H9 (cell line): ENCODE measurements around the gene PTPA. TPM values are rescaled to one million over a fixed set of nuclear protein-coding genes. Genes with fewer than 3 reads are reported as not detected.

Experiments used
- DNase-seq: peaks from one replicate; pipeline ENCODE4 v3.0.0-alpha.2; 2017
- H2AFZ ChIP-seq: one replicate; pipeline ENCODE4 v1.6.1; 2013; ENCODE audit warnings: mild to moderate bottlenecking, low read length, control low read depth, moderate library complexity
- H2AK5ac ChIP-seq: 2 replicates; pipeline ENCODE4 v1.6.1; 2013; ENCODE audit warnings: low read length, control low read depth, mixed read lengths; ENCODE audit not compliant: insufficient read length
- H2BK120ac ChIP-seq: one replicate; pipeline ENCODE4 v1.6.1; 2013; ENCODE audit warnings: low read depth, mild to moderate bottlenecking, low read length, control low read depth, inconsistent platforms; ENCODE audit not compliant: poor library complexity, severe bottlenecking
- H2BK12ac ChIP-seq: 2 replicates; pipeline ENCODE4 v1.6.1; 2013; ENCODE audit warnings: low read length, control low read depth, mixed read lengths, low read depth; ENCODE audit not compliant: insufficient read length
- H2BK15ac ChIP-seq: 2 replicates; pipeline ENCODE4 v1.6.1; 2013; ENCODE audit warnings: low read depth, low read length, control low read depth
- H2BK20ac ChIP-seq: one replicate; pipeline ENCODE4 v1.6.1; 2013; ENCODE audit warnings: low read depth, mild to moderate bottlenecking, low read length, control low read depth, inconsistent platforms; ENCODE audit not compliant: poor library complexity, severe bottlenecking
- H2BK5ac ChIP-seq: 2 replicates; pipeline ENCODE4 v1.6.1; 2013; ENCODE audit warnings: low read length, control low read depth, mixed read lengths; ENCODE audit not compliant: insufficient read length
- H3K14ac ChIP-seq: 2 replicates; pipeline ENCODE4 v1.6.1; 2013; ENCODE audit warnings: low read length, control low read depth; ENCODE audit not compliant: insufficient read depth
- H3K18ac ChIP-seq: 2 replicates; pipeline ENCODE4 v1.6.1; 2013; ENCODE audit warnings: low read depth, mild to moderate bottlenecking, mixed read lengths, low read length, control low read depth; ENCODE audit not compliant: insufficient read length
- H3K23ac ChIP-seq: 2 replicates; pipeline ENCODE4 v1.6.1; 2013; ENCODE audit warnings: low read length, control low read depth, mixed read lengths, low read depth; ENCODE audit not compliant: insufficient read length
- H3K23me2 ChIP-seq: 2 replicates; pipeline ENCODE4 v1.6.1; 2013; ENCODE audit warnings: low read depth, mild to moderate bottlenecking, mixed read lengths, low read length, control low read depth; ENCODE audit not compliant: insufficient read length, poor library complexity, severe bottlenecking
- H3K27ac ChIP-seq: 2 replicates; pipeline ENCODE4 v1.5.1; 2013; ENCODE audit warnings: low read length, control low read depth, mixed read lengths, low read depth; ENCODE audit not compliant: insufficient read length
- H3K27me3 ChIP-seq: 2 replicates; pipeline ENCODE4 v1.6.1; 2013; ENCODE audit warnings: low read length, control low read depth, inconsistent platforms; ENCODE audit not compliant: insufficient read depth
- H3K4ac ChIP-seq: 2 replicates; pipeline ENCODE4 v1.6.1; 2013; ENCODE audit warnings: low read depth, mild to moderate bottlenecking, control low read depth, inconsistent platforms, low read length, moderate library complexity
- H3K4me1 ChIP-seq: 2 replicates; pipeline ENCODE4 v1.6.1; 2013; ENCODE audit warnings: low read length, control low read depth, inconsistent platforms; ENCODE audit not compliant: insufficient read depth
- H3K4me2 ChIP-seq: 2 replicates; pipeline ENCODE4 v1.6.1; 2013; ENCODE audit warnings: low read length, control low read depth, mixed read lengths; ENCODE audit not compliant: insufficient read length, insufficient read depth
- H3K56ac ChIP-seq: 2 replicates; pipeline ENCODE4 v1.6.1; 2013; ENCODE audit warnings: low read depth, mild to moderate bottlenecking, mixed read lengths, low read length, control low read depth; ENCODE audit not compliant: insufficient read length
- H3K79me1 ChIP-seq: 2 replicates; pipeline ENCODE4 v1.6.1; 2013; ENCODE audit warnings: low read depth, mild to moderate bottlenecking, moderate library complexity, low read length, control low read depth, inconsistent platforms; ENCODE audit not compliant: insufficient read depth, poor library complexity, severe bottlenecking
- H3K79me2 ChIP-seq: 2 replicates; pipeline ENCODE4 v1.6.1; 2013; ENCODE audit warnings: low read length, control low read depth, inconsistent platforms; ENCODE audit not compliant: insufficient read depth
- H3K9ac ChIP-seq: 2 replicates; pipeline ENCODE4 v1.6.1; 2013; ENCODE audit warnings: low read length, control low read depth, mixed read lengths; ENCODE audit not compliant: insufficient read length; ENCODE audit errors: extremely low read depth
- H3K9me3 ChIP-seq: one replicate; pipeline ENCODE4 v1.6.1; 2013; ENCODE audit warnings: low read depth, low read length, inconsistent platforms; ENCODE audit not compliant: control insufficient read depth
- H3T11ph ChIP-seq: one replicate; pipeline ENCODE4 v1.6.1; 2013; ENCODE audit warnings: mild to moderate bottlenecking, low read length, control low read depth, inconsistent platforms
- H4K20me1 ChIP-seq: one replicate; pipeline ENCODE4 v1.6.1; 2013; ENCODE audit not compliant: control insufficient read depth, insufficient read length, insufficient read depth
- H4K5ac ChIP-seq: 2 replicates; pipeline ENCODE4 v1.6.1; 2013; ENCODE audit warnings: low read depth, mild to moderate bottlenecking, mixed read lengths, low read length, control low read depth; ENCODE audit not compliant: insufficient read length
- H4K8ac ChIP-seq: replicated peaks from 2 replicates; pipeline ENCODE4 v1.6.1; 2013; ENCODE audit warnings: low read length, control low read depth, mixed read lengths, low read depth; ENCODE audit not compliant: insufficient read length
- H4K91ac ChIP-seq: 2 replicates; pipeline ENCODE4 v1.6.1; 2013; ENCODE audit warnings: low read depth, mild to moderate bottlenecking, moderate library complexity, mixed read lengths, low read length, control low read depth; ENCODE audit not compliant: insufficient read length
- H3K27ac Mint-ChIP-seq, 3 experiments: 2 replicates in 2 of 3; 3 replicates in 1 of 3; pipeline ENCODE4 v1.8.0; 2020 to 2021; ENCODE audit warnings: mixed read lengths in 3 of 3, mild to moderate bottlenecking in 1 of 3, moderate library complexity in 1 of 3
- H3K27me3 Mint-ChIP-seq: 2 replicates; pipeline ENCODE4 v1.8.0; 2021; ENCODE audit warnings: low read depth, mild to moderate bottlenecking, moderate library complexity, mixed read lengths
- H3K36me3 Mint-ChIP-seq, 3 experiments: 2 replicates in 2 of 3; 3 replicates in 1 of 3; pipeline ENCODE4 v1.8.0; 2020 to 2021; ENCODE audit warnings: low read depth in 3 of 3, mixed read lengths in 3 of 3; ENCODE audit not compliant: insufficient read depth in 1 of 3
- H3K4me1 Mint-ChIP-seq, 2 experiments: 2 replicates each; pipeline ENCODE4 v1.8.0; 2020; ENCODE audit warnings: mixed read lengths in 2 of 2
- H3K4me3 Mint-ChIP-seq, 2 experiments: 2 replicates in 1 of 2; 3 replicates in 1 of 2; pipeline ENCODE4 v1.8.0; 2020 to 2021; ENCODE audit warnings: mild to moderate bottlenecking in 2 of 2, mixed read lengths in 2 of 2, moderate library complexity in 1 of 2
- H3K9me3 Mint-ChIP-seq, 2 experiments: 2 replicates in 1 of 2; 3 replicates in 1 of 2; pipeline ENCODE4 v1.8.0; 2020; ENCODE audit warnings: mild to moderate bottlenecking in 2 of 2, mixed read lengths in 2 of 2, moderate library complexity in 1 of 2
- CTCF ChIP-seq: fragments of 200-600 bp; sonication (generic); conservative IDR thresholded peaks from 3 replicates; pipeline ENCODE4 v1.8.0; 2021; ENCODE audit warnings: antibody characterized with exemption, mild to moderate bottlenecking
- WGBS: extraction: QIAGEN DNeasy Blood & Tissue Kit; methylation state at CpG from one replicate; pipeline ENCODE4 v1.1.7; 2013; ENCODE audit warnings: missing lambda C conversion rate, low lambda C conversion rate, mixed read lengths; ENCODE audit not compliant: insufficient read length; ENCODE audit errors: extremely low coverage; 5-methylcytosine and 5-hydroxymethylcytosine counted together
- total RNA-seq: library from RNA; stranded (reverse); gene quantifications from 2 replicates; pipeline ENCODE4 v1.2.1, GENCODE V29; 2021

The PTPA gene
- total RNA-seq, 1 experiment from 2014 or later: 145 TPM

GRCh38 chr9:129160712-129161533 is 49.7 kb downstream of the PTPA start:
- H3K79me1 ChIP-seq: no peaks in the 10 kb centered on the region
- H2BK15ac ChIP-seq: no peak overlapping the region
- no peak overlapping the region for H2BK20ac ChIP-seq
- Mint-ChIP-seq H3K4me1 (peaks cover 2 to 22% of the 10 kb centered on the region in 2 experiments; a peak in 3 of 4 replicates), H3K36me3 (peaks cover 0 to 7% (median 5%) of the 10 kb centered on the region in 3 experiments; a peak in 3 of 7 replicates), H3K4me3 (no peak overlapping the region; a peak in 1 of 5 replicates), H3K27me3 (peaks cover 1% of the 10 kb centered on the region), H3K9me3 (no peaks in the 10 kb centered on the region; a peak in 2 of 5 replicates), H3K27ac (no peak overlapping the region)
- no peak overlapping the region for H2AK5ac ChIP-seq
- no peak overlapping the region for H3K4me2 ChIP-seq
- H2BK12ac ChIP-seq: no peak overlapping the region
- no peak overlapping the region for H4K91ac ChIP-seq
- H3K9me3 ChIP-seq: no peaks in the 10 kb centered on the region
- H3K14ac ChIP-seq: no peak overlapping the region
- no peak overlapping the region for H3K4ac ChIP-seq
- no peak overlapping the region for H3K23ac ChIP-seq
- no peaks in the 10 kb centered on the region for H4K20me1 ChIP-seq
- H3K27ac ChIP-seq: no peak overlapping the region
- H2BK120ac ChIP-seq: no peak overlapping the region
- no peak for TF ChIP-seq CTCF
- H4K5ac ChIP-seq: no peak overlapping the region
- no peak overlapping the region for H3T11ph ChIP-seq
- H3K18ac ChIP-seq: no peak overlapping the region
- H3K56ac ChIP-seq: no peak overlapping the region
- H3K9ac ChIP-seq: no peak overlapping the region
- H3K4me1 ChIP-seq: no peaks in the 10 kb centered on the region
- no peaks in the 10 kb centered on the region for H3K27me3 ChIP-seq
- no peak for DNase-seq
- no peaks in the 10 kb centered on the region for H3K23me2 ChIP-seq
- no CpG with 5 or more reads among the region's 10 CpGs for WGBS
- no peaks in the 10 kb centered on the region for H3K79me2 ChIP-seq
- H2AFZ ChIP-seq: no peak overlapping the region
- H2BK5ac ChIP-seq: no peak overlapping the region
- no peak overlapping the region for H4K8ac ChIP-seq
